Cardiac septum (tissue), 1 donor: Measurements from ENCODE around the gene DRAP1. TPM values are rescaled to one million over a fixed set of nuclear protein-coding genes. Genes with fewer than 3 reads are reported as not detected.

Experiments
- DNase-seq: peaks from one replicate; pipeline ENCODE4 v3.0.0-alpha.2; 2020; ENCODE audit warnings: low spot score
- intact Hi-C: fragments of 100-400 bp; cut with DNase I; formaldehyde crosslinking; loops from one replicate; pipeline ENCODE4 v1.14.0; 2022
- long read RNA-seq: library from polyadenylated mRNA; unstranded; transcript quantifications from one replicate; pipeline ENCODE4 v2.0.0, GENCODE V29; 2021
- total RNA-seq: library from RNA; stranded (reverse); fragmentation: NEBNext Ultra II Directional; extraction: Animal tissue kit (Norgen Biotek cat#: 25700); gene quantifications from one replicate; pipeline ENCODE4 v1.2.1, GENCODE V29; 2021
- donor health status: DM: no; HTN: no; CAD: no.

DRAP1 gene, protein sequence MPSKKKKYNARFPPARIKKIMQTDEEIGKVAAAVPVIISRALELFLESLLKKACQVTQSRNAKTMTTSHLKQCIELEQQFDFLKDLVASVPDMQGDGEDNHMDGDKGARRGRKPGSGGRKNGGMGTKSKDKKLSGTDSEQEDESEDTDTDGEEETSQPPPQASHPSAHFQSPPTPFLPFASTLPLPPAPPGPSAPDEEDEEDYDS
- 113 TPM for total RNA-seq
- long read RNA-seq, transcript DRAP1-209 (4 exons, 453 nt), result minor isoform, 9 of 177 reads
- long read RNA-seq, transcript DRAP1-201 (7 exons, 989 nt), result major isoform, 157 of 177 reads
- long read RNA-seq, partial matches to known transcripts, result 3 of 177 reads
- long read RNA-seq, other reads (novel, unspliced or antisense), result 4 of 177 reads

DNA sequence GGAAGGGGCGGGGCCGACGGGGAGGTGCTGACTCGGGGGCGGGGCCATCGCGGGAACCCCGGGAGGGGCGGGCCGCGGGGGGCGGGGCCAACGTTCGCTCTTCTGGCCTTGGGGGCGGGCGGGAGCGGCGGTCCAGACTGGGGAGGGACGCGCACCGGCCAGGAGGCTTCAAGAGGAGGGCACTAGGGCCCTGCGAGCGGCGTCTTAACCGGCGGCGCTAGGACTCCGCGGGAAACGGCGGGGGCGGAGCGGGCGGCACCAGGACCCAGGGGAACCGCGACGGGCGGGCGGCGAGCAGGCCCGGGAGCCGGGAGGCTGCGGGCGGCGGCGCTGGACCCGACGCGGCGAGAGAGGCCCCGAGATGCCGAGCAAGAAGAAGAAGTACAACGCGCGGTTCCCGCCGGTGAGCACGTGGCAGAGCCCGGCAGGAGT is at the start of gene DRAP1:
Gene DRAP1, plus strand, starts transcription at position 286 of the 432 bp plus-strand sequence. Its CDS starts 76 bp downstream, at position 362.
- DNase-seq, result peak; percentile 100
- intact Hi-C loops, result loop anchor here (1.0 to 5.0 kb wide), 4 partner anchors 31 to 83 kb away; partner anchors contain the start of genes BANF1, EIF1AD, FIBP and SART1

DNA sequence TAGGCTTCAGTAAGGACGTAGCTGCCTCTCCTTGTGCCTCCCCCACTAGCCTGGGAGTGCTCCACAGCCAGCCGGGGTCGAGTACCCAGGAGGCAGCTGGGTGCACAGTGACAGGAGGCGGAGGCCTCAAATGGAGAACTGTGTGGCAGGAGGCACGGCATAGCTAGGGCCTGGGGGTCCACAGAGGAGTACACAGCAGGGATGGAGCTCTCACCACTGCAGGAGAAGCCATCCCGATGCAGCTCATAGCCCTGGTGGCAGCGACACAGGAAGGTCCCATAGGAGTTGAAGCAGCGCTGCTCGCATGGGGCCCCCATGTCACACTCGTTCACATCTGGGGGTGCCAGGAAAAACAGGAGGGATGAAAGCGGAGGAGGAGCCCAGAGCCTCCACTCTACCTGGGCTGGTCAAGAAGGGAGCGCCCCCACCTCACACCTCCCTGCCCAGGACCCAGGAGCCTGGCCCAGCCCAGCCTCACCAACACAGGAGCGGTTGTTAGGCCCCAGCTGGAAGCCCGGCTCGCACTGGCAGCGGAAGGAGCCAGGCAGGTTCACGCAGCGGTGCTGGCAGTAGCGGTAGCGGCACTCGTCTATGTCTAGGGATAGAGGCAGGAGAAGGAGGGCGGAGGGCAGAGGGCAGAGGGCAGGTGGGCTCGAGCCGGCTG is 49.5 kb upstream of the DRAP1 start:
- DNase-seq, result no peak
- intact Hi-C loops, result no loop called here

DNA sequence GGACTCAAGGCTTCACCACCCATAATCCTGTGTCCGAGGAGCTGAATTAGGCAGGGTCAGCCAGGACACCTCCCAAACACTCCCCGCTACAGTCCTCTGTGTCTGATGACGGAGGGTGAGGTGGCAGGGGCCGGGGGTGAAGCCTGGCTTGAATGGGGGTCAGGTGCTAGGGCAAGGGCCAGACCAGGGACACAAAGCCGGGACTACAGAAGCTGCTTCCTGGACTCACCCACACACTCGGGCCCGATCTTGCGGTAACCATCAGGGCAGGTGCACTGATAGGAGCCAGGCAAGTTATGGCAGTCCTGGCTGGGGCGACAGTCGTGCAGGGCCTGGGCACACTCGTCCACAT is 48.9 kb upstream of the DRAP1 start:
- no peak for DNase-seq
- intact Hi-C loops, result no loop called here

DNA sequence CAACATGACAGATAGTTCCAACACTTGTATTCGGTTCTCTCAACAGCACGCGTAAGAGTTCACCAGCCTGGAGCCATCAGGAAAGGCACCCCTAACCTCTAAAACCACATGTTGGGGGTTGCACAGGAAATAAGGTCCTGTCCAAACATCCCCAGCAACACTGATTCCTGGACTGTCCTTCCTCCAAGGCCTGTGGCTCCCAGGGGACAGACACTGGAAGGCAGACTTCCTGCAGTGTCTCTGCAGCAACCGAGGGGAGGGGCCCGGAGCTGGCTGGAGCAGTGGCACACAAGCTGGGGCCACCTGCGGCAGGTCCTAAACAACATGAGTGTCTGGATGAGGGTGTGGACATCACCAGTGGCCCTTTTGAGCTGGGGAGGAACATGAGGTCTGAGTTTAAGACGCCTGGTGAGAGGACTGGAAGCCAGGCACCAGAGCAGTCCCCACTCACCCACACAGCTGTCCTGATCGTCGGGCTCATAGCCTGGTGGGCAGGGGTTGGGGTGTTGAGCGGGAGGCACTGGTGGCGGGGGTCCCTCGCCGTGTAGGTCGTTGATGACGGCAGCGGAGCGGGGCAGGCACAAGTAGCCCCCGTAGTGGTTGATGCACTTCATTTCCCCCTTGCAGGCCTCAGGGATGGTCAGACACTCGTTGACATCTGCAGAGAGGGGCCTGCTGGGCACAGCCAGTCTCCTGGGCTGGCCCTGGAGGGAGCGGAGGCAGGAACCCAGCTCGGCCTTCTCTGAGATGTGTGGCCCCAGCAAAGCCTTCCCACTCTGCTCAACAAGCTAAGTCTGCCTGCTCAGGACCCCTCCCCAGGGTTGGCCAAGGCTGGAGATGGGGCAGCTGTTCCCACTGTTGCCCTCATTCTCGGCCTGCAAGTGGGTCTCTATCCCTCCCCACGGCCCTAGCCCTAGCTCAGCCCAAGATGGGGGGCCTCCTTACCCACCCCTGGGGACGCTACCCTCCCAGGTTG is 48.2 kb upstream of the DRAP1 start:
- intact Hi-C loops, result no loop called here
- DNase-seq, result no peak

- intact Hi-C loops, result loop anchor here (2.0 kb wide), 1 partner anchor 17 kb away; the partner anchor contains the start of gene FIBP
- DNase-seq, result no peak
Measured at GRCh38 chr11:65871811-65872548, 47.2 kb upstream of the DRAP1 start.

- DNase-seq, result no peak
- intact Hi-C loops, result loop anchor here (1.0 to 2.0 kb wide), 2 partner anchors 12 to 16 kb away; partner anchors contain the start of genes FIBP and MUS81
Measured at GRCh38 chr11:65872586-65873317, 46.5 kb upstream of the DRAP1 start, which contains the start of gene EFEMP2. EFEMP2 (minus strand) TSS chr11:65872800; CDS start chr11:65872354, 446 bp downstream.

- DNase-seq, result peak; percentile 99
- intact Hi-C loops, result loop anchor here (1.0 to 2.0 kb wide), 2 partner anchors 13 to 15 kb away; partner anchors contain the start of genes FIBP and MUS81
Measured at GRCh38 chr11:65873318-65874156, 45.7 kb upstream of the DRAP1 start.

- no peak for DNase-seq
- intact Hi-C loops, result no loop called here
Measured at GRCh38 chr11:65879617-65880016, 39.6 kb upstream of the DRAP1 start, which contains the start of gene CTSW. CTSW (plus strand) TSS chr11:65879837; CDS start chr11:65879855, 18 bp downstream.

DNA sequence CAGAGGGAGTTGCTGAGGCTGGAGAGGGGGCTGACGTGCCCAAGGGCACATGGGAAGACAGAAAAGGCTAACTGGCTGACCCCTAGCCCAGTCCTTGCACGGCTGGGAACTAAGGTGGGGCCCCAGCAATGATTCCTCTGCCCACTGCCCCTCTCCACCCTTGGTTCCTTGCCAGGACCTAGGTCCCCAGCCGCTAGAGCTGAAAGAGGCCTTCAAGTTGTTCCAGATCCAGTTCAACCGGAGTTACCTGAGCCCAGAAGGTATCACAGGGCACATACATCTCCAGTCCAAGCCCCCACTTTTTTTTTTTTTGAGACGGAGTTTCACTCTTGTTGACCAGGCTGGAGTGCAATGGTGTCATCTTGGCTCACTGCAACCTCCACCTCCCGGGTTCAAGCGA is 39.2 kb upstream of the DRAP1 start:
- intact Hi-C loops, result no loop called here
- DNase-seq, result no peak

GRCh38 chr11:65880844-65881421 is 38.3 kb upstream of the DRAP1 start:
- intact Hi-C loops, result no loop called here
- DNase-seq, result no peak

DNA sequence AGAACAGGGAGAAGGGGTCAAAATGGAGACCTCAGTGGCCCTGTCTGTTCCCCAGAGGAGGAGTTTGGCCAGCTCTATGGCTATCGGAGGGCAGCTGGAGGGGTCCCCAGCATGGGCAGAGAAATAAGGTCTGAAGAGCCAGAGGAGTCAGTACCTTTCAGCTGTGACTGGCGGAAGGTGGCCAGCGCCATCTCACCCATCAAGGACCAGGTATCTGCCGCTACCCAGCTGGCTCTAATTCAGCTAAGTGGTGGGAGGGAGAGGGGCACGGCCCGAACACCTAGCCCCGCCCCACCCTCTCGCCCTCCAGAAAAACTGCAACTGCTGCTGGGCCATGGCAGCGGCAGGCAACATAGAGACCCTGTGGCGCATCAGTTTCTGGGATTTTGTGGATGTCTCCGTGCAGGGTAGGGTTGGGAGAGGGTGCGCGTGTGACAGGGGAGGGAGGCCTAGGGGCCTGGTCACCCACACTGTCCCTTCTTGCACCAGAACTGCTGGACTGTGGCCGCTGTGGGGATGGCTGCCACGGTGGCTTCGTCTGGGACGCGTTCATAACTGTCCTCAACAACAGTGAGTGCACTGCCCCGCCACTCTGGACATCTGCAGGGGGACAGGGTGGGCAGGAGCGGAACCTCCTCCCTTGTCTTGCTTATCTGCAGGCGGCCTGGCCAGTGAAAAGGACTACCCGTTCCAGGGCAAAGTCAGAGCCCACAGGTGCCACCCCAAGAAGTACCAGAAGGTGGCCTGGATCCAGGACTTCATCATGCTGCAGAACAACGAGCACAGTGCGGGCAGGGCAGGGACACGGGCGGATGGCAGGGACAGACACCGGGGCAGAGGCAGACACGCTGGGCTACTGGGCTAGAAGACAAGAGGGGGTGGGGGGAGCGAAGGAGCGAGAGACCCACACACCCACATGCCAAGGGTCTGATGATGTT is 36.8 kb upstream of the DRAP1 start:
- DNase-seq, result no peak

GRCh38 chr11:65883058-65883761 is 36.0 kb upstream of the DRAP1 start:
- no peak for DNase-seq
- intact Hi-C loops, result no loop called here

More for the DNA sequence above, 36.8 kb upstream of the DRAP1 start:
- intact Hi-C loops, result no loop called here

- intact Hi-C loops, result loop anchor here (2.0 kb wide), 1 partner anchor 105 kb away; no protein-coding TSS in a partner anchor
- no peak for DNase-seq
Measured at GRCh38 chr11:65883786-65884715, 35.2 kb upstream of the DRAP1 start.

DNA sequence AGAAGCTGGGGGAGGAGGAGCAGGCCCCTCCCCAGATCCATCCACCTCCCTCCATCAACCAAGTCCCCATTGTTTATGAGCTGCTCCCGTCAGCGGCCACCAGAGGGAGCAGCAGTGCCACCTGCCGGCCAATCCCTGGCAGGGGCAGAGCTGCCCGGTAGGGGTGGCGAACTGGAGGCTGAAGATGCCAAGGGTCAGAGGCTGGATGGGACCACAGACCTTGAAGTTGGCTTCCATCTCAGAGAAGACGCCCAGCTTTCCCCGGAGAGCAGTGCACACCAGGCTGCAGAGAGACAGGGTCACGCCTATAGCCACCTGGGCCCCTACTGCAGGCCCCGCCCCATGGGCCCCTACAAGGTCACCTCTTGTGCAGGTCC is 34.5 kb upstream of the DRAP1 start:
- intact Hi-C loops, result loop anchor here (2.0 kb wide), 1 partner anchor 104 kb away; no protein-coding TSS in a partner anchor
- DNase-seq, result peak; percentile 92
